ENCODE data around the gene ATP2A3.

ATP2A3 gene

GRCh38 chr17:3879186-3879585 lies 85.1 kb downstream of the ATP2A3 start:
- H3K27ac ChIP-seq (ENCODE audit: low read length) = no peak overlapping the region
- H3K4me3 ChIP-seq (ENCODE audit: low read length) = no peak overlapping the region
- H3K4me1 ChIP-seq (ENCODE audit: insufficient read depth, low read length) = no peaks in the 10 kb centered on the region
- peaks cover 20% of the 10 kb centered on the region for H3K36me3 ChIP-seq (ENCODE audit: insufficient read depth, low read depth, low read length)
- H3K9ac ChIP-seq (ENCODE audit: low read depth, low read length) = no peak overlapping the region
- no peaks in the 10 kb centered on the region for H3K9me3 ChIP-seq (ENCODE audit: insufficient read depth, low read depth, low read length)
- no peaks in the 10 kb centered on the region for H3K27me3 ChIP-seq (ENCODE audit: insufficient read depth, low read length)

- Histone ChIP-seq H3K27me3 (ENCODE audit: insufficient read depth, low read length) (no peaks in the 10 kb centered on the region), H3K27ac (ENCODE audit: low read length) (no peak overlapping the region), H3K9me3 (ENCODE audit: insufficient read depth, low read depth, low read length) (no peaks in the 10 kb centered on the region), H3K4me3 (ENCODE audit: low read length) (no peak overlapping the region), H3K4me1 (ENCODE audit: insufficient read depth, low read length) (no peaks in the 10 kb centered on the region), H3K36me3 (ENCODE audit: insufficient read depth, low read depth, low read length) (peaks cover 19% of the 10 kb centered on the region), H3K9ac (ENCODE audit: low read depth, low read length) (no peak overlapping the region)
Measured at GRCh38 chr17:3877220-3877619, 87.0 kb downstream of the ATP2A3 start.

- Histone ChIP-seq H3K27ac (ENCODE audit: low read length) (no peak overlapping the region), H3K9me3 (ENCODE audit: insufficient read depth, low read depth, low read length) (no peaks in the 10 kb centered on the region), H3K27me3 (ENCODE audit: insufficient read depth, low read length) (no peaks in the 10 kb centered on the region), H3K36me3 (ENCODE audit: insufficient read depth, low read depth, low read length) (peaks cover 23% of the 10 kb centered on the region), H3K4me1 (ENCODE audit: insufficient read depth, low read length) (no peaks in the 10 kb centered on the region), H3K4me3 (ENCODE audit: low read length) (no peak overlapping the region), H3K9ac (ENCODE audit: low read depth, low read length) (no peak overlapping the region)
Measured at GRCh38 chr17:3875317-3875716, 88.9 kb downstream of the ATP2A3 start.

All from iPS-20b (cell line).